MM.1S (cell line): ENCODE data around the gene POLR2E.
A peak's percentile ranks its signal among the peaks of the same experiment; 100 is the strongest.

Source experiments
- EZH2 ChIP-seq: fragments of 300-600 bp; sonication (generic); optimal IDR thresholded peaks from 2 replicates; pipeline ENCODE3; 2017; ENCODE audit warnings: low read depth, mild to moderate bottlenecking, antibody characterized with exemption, low read length, mixed read lengths
- TF ChIP-seq, protein P1 (sequence below): fragments of 300-600 bp; sonication (generic); IDR thresholded peaks from 2 replicates; pipeline ENCODE4 v1.5.1; 2016; ENCODE audit warnings: antibody characterized with exemption, low read length, mixed read lengths

DNA sequence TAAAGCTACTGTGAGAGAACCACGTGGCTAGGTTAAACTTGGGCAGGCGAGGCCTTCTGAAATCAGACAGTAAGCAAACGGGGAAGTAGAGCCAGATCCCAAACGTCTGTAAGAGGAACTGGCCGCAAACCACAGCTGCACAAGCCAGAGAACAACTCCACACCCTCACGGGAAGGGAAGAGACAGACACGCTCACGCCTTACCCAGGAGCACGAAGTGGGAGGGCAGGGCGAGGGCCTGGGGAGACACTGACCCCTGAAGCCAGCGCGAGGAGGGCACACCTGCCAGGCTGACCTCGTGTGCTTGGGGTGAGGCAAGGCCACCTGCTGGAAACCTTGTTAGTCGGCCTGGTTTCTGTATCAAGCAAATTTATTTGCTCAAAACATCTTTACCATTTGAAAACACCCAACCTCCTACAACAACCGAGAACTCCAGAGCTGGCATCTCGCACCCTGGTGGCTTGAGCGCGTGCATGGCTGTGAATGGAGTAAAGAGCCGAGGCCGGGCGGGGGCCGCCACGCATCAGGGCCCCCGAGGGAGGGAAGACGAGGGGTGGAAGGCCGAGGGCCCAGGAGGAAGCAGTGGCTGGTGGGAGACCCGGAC is 7.3 kb downstream of the POLR2E start:
- TF ChIP-seq, protein P1, sequence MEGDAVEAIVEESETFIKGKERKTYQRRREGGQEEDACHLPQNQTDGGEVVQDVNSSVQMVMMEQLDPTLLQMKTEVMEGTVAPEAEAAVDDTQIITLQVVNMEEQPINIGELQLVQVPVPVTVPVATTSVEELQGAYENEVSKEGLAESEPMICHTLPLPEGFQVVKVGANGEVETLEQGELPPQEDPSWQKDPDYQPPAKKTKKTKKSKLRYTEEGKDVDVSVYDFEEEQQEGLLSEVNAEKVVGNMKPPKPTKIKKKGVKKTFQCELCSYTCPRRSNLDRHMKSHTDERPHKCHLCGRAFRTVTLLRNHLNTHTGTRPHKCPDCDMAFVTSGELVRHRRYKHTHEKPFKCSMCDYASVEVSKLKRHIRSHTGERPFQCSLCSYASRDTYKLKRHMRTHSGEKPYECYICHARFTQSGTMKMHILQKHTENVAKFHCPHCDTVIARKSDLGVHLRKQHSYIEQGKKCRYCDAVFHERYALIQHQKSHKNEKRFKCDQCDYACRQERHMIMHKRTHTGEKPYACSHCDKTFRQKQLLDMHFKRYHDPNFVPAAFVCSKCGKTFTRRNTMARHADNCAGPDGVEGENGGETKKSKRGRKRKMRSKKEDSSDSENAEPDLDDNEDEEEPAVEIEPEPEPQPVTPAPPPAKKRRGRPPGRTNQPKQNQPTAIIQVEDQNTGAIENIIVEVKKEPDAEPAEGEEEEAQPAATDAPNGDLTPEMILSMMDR, result peak; percentile 41
- no peak for TF ChIP-seq EZH2
